Activated T-helper 9 cell treated with anti-CD3 and anti-CD28 coated beads, Interleukin-2, amount 50 U/mL, for 16 hours (primary cell): Measurements from ENCODE around the gene NPS.

Source experiments
- DNase-seq: peaks from one replicate; pipeline ENCODE4 v3.0.0-alpha.2; 2020; ENCODE audit warnings: low read depth

NPS gene

DNA sequence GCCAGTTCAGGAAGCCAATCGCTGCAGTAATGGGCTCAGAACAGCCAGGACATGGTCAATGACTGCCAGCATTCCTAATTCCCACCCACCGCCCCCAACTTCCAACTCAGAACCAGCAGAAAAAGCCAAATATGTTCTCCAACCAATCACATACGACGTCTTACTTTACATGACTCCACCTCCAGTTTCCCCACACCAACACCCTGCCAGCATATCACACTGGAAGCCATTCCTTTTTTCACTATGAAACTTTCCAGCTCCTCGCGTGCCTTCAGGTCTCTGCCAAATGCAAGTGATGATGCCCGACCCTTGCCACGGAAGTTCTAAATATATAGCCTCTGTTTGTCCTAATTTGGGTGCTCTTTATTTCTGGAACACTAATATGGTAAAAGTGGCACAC lies 12.5 kb downstream of the NPS start:
- no peak for DNase-seq

DNA sequence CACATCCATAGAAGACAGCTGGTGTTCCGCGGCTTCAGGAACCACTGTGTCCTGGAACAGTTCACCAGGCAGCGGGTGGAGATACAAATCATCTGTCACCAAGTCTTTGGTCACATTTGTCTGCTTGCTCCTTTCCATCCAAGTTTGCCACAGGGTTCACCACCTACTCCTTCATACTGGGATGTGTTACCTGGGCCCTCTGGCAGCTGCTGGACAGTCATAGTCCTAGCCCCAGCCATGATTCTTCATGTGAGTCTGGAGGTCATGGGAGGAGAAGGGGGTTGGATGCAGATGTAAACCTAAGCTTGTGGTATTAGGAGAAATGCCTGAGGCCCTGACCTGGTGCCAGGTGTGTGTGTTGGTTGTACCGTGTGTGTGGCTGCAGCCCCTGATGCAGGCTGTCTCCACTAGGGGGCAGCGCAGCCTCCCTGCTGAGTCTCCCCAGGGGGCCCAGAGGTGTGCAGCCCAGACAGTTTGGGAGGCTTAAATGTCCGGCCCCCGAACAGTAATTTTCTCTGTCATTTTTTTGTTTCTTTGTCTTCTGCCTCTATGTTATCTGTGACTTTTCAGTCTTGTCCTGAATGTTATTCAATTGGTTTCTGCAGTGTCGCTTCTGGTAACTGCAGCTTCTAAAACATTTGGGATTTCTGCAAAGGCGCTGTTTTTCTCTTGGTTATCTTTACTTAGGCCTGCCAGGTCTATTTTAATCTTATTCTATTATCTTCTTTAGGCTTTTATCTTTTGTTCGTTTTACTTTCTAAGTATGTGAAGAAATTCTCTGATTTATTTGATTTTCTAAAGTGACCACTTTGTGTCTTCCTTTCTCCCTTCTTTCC lies 14.8 kb downstream of the NPS start:
- DNase-seq: no peak

DNA sequence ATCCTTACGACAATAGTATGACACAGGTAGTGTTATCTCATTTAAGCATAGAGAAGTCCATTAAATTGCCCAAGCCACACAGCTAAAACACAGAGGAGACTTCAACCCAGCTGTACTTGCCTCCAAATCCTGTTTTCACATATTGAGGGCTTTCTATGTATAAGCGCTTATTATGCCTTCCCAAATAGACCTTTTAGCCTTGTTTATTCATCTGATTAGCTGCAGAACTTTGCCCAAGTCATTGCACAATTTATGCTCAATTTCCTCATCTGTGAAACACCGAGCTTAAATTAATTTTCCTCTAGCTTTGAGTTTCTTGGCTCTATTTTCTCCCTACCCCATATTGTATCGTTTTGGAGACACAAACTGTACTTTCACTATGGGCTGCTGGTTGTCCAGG lies 15.5 kb downstream of the NPS start:
- DNase-seq: no peak

DNA sequence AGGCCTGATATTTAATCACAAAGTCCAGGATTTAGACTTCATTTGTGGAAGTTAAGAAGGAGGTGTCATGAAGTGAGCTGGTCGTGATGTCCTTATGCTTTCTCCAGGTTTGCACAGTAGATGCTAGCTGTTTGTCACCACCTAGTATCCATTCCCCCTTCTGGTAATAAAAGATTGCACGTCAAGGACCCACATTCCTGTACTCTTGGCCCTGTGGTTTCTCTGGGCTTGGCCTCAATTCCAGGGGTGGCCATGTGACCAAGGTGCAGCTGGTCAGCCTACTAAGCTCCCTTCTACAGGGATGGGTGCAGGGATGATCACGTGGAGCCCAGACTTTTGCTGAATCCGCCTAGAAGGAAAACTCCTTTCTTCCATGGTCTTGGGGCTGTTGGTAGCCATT lies 16.5 kb downstream of the NPS start:
- no peak for DNase-seq

GRCh38 chr10:127569210-127569609 lies 20.1 kb downstream of the NPS start:
- no peak for DNase-seq

GRCh38 chr10:127570036-127570435 lies 20.9 kb downstream of the NPS start:
- no peak for DNase-seq

DNA sequence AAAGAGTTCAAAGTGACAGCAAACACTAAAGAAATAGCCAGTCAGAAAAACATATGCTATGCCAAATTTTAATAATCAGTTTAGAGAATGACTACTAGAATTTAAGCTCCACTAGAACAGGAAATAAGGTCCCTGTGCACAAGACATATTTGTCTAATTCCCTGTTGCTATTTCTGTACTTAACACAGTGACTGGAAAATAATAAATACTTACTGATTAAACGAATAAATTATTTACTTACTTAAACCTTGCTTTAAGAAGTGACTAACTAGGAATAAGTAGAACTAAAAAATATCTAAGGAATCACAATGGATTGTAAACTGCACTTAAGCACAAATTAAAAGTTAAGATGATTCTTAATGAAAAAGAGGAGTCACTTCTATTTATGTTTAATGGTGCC lies 22.3 kb downstream of the NPS start:
- DNase-seq: no peak

DNA sequence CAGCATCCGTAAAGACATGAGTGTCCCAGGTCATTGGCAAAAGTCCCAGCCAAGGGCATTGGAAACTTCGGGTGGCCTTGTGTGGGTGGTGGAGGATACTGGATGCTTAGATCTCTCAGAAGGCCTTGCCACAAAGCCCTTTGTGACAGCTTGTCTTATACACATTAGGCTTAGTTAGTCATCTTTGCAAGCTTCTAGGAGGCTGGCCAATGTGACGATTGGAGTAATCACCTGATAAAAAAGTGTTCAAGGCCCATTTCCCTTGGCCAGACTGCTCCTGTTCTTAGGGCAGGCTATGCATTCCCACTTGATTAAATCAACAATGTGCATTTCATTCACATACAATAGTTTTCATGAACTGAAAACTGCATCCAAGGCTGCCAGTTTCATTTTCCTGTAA lies 26.9 kb downstream of the NPS start:
- no peak for DNase-seq

DNA sequence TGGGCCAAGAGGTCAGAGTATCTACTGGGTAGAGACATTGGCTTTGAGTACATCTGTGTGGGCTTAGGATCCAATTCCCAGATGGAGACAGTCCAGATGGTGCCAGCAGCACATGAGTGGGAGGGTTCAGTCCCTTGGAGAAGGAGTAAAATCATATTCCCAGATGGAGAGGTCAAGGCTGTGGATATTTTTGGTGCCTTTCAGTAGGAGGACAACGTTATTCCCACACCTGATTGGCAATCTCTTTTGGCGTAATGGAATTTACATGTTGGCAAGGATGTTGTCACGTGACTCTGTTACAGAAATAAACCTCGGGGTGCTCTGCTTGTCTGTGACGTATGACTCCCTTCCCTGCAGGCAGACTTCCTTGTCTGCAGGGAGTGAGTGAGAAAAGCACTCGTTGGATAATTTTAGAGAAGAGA lies 27.6 kb downstream of the NPS start:
- no peak for DNase-seq

GRCh38 chr10:127577376-127578258 lies 28.5 kb downstream of the NPS start:
- no peak for DNase-seq

DNA sequence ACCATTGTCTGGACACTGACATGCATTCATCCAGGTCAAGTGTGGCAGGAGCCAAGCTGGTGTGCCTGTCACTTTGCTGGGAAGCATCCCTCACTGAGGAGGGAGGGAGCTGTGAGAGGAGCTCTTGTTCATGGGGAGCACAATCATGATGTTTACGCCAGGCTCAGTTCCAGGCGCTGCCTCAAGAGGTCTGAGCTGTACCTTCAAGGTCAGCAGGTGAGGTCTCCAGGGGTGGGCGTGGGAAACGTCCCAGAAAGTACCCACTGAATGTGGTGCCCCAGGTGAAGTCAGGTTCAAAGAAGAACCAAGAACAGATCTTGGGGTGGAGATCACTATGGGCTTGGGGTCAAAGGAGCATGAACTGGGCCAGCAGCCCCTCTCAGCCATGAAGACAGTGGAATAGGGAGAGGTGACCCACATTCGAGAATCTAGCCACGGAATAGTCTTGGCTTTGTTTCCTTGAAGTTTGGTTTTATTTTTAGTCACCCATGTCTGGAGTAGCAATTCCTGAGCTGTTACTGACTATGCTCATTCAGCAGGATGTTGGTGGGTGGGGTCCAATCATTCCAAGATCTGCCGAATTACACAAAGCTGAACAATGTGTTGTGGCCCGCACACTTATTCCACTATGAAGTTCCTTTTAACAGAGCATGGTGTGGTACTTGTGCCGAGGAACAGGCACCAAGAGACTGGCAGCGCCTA lies 29.3 kb downstream of the NPS start:
- DNase-seq: no peak

- no peak for DNase-seq
These were observed 29.8 kb downstream of the NPS start for GRCh38 chr10:127578961-127579305.

DNA sequence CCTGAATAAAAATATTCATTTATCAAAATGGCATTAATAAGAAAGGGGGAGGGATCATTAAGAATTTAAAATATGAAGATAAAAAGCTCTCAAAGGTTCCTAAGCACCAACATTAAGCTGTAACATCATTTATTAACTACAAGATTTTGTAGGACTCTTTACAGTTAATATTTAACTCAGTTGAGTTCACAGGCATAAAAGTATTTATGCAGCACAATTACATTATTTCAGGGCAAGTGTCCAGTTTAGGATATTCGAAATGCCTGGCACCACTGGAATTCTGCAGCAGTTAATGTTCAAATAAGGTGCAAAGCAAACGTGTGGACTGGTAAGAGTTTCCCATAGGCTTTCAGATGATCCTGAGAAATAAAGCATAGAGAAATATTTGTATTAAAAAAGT lies 30.5 kb downstream of the NPS start:
- DNase-seq: no peak

GRCh38 chr10:127580822-127581221 lies 31.7 kb downstream of the NPS start:
- DNase-seq: no peak

GRCh38 chr10:127585519-127586023 lies 36.5 kb downstream of the NPS start:
- no peak for DNase-seq

- DNase-seq: no peak
These were observed 38.7 kb downstream of the NPS start for GRCh38 chr10:127587668-127588365.

- DNase-seq: no peak
These were observed 43.5 kb downstream of the NPS start for GRCh38 chr10:127592586-127592985.

DNA sequence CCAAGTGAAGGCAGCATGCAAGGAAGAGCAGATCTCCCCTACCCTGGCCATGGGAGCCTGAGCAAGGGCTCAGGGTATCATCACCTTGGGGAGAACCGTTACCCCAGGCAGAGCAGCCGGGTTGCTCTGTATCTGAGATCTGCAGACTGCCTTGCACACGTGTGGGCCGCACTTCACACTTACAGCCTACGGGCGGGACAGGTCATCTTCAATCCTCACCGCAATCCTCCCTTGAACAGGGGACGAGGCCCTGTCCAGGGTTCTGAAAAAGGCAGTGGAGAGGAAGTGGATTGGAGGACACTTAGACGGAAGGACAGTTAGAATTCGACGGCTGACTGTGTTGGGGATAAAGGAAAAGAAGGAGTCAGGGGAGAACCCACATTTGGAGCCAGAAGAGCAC lies 51.4 kb downstream of the NPS start:
- no peak for DNase-seq
